Suppressor macrophage treated with lipopolysaccharide for 1 hour (primary cell): Measurements from ENCODE around the gene USH1C.

Experiments
- DNase-seq, 3 donors: peaks; one replicate each; pipeline ENCODE4 v3.0.0-alpha.2; 2020 to 2022

USH1C gene

DNA sequence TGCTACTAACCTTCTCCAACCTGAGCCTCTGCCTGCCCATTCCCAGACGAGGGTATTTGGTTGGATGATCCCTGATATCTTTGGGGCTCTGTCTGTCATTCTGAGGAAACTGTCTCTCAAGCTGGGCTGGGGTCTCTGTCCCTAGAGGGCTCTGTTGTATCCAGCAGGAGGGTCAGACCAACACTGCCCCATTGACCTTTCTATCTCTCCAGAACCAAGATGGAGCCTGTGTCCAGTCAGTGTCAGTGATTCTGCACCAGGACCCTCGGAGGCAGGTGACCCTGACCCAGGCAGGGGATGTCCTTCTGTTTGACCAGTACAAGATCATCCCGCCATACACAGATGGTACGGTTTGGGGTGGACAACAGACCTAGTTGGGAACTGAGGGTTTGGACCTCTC lies 24.7 kb upstream of the USH1C start:
- no peak for DNase-seq

DNA sequence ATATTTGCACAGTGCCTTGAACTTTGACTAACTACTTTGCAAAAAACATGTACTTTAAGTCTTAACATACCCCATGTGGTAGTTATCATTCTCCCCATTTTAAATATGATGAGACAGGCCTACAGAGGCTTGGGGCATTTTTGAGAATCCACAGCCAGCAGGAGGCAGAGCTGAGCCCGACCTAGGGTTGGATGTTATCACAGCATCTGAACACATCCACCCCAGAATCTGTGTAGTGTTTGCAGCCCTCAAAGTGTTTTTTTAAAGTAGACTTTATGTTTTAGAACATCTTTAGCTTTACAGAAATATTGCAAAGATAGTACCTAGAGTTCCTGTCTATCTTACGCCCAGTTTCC lies 20.4 kb upstream of the USH1C start:
- DNase-seq, result peak in 2 of 3 donors; percentile 7 to 12

DNA sequence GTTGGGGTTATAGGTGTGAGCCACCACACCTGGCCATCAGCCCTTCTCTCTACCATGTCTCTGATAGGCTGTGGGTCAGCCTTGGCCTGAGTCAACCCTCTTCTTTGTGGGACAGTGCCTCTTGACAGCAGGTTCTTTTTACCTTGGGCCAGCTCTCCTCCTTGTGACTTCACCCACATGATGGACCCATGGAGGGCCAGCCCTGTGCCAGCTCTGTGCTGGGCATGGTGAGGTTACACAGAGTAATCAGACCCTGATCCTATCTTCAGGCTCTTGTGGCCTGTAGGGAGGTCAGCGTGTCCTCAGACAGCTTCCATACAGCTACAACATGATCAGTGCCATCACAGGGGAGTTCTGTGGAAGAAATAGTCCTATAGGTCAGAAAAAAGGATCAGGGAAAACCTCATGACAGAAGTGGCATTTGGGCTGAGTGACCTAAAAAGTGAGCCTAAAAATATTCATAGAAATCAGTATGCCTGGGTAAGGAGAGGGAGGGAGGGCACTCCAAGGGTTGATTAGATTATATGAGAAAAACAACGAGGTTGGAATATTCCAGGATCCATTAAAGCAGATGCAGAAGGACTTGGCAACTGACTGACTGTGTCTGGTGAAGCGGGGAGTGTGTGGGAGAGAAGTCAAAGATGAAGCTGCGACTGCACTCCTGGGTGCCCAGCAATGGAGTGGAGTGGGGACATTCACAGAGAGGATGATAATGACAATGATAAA lies 19.9 kb upstream of the USH1C start:
- DNase-seq, result no peak

DNA sequence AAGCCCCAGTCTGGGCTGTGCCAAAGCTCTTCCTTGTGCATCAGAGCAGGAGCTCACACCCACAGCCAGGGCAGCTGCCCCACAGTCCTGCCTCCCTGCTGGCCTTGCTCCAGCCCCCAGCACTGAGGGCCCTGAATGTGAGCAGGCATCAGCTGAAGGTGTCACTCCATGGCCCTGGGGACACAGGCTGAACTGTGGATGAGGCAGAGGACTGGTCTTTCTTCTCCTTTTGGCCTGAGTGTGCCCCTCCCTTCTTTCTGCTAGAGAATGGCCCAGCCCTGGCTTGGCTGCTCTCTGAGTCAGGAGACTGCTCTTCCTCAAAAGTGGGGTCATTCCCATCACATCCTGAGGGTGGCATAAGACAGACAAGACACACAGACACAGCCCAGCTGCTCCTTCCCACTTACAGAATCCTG lies 19.0 kb upstream of the USH1C start:
- peak; percentile 57 to 71 (median 66) for DNase-seq

DNA sequence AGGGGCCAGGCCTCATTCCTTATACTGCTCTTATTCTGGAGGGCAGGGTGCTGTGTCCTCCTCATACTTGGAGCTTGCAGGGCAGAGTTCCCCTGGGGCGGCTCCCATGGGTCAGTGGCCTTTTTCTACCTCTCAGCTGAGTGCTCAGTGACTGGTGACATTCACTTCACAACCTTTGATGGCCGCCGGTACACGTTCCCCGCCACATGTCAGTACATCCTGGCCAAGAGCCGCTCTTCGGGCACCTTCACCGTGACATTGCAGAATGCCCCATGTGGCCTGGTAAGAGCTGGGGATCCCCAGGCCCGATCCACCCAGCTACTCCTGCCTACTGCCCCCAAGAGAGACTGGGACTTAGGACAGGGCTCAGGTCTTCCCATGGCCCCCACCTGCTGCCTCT lies 17.3 kb upstream of the USH1C start:
- DNase-seq, result no peak

DNA sequence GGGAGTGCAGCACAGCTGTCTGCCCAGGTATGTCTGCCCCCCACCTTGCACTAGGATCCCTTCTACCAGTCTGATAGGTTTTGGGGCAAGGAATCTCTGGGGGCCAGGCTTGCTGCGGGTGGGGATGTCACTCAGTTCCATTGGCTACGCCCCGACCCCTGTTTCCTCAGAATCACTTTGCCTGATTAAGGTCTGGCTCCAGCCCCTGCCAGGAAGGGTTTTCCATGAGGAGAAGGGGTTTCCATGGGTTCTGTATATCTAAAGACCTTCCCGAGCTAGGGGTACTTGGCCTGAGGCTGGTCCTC lies 16.8 kb upstream of the USH1C start:
- no peak for DNase-seq

DNA sequence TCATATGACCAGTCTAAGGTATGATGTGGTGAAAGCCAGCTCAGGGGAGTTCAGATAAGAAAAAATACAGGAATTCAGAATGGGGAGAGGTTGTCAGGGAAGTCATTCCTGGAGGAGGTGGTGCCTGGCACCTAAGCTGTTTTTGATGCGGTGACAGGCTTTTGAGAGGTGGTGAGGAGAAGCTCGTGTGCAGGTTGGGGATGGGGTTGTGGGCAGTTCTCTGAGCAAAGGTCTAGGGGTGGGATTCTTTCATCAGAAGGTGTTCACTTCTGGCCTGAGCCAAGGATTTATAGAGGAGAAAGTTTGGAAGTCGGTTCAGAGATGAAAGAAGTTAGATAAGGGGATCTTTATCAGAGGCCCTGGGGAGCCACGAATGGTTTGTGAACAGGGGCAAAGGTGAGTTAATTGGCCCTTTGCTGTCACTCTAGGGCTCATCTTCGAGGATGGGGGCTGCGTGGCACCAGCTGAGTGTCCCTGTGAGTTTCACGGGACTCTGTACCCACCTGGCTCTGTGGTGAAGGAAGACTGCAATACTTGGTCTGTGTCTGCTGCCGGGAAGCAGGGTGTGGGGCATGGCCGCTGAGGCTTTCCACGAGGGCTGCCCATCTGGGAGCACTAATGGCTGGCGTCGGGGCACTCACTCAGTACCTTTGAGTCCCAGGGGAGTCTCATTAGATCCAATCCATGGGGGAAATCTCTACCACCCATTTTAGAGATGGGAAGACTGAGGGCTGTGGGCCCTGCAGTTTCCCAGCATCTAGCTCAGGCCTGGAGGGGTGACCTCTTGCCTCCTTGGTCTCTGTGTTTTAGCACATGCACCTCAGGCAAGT lies 16.3 kb upstream of the USH1C start:
- DNase-seq, result no peak

DNA sequence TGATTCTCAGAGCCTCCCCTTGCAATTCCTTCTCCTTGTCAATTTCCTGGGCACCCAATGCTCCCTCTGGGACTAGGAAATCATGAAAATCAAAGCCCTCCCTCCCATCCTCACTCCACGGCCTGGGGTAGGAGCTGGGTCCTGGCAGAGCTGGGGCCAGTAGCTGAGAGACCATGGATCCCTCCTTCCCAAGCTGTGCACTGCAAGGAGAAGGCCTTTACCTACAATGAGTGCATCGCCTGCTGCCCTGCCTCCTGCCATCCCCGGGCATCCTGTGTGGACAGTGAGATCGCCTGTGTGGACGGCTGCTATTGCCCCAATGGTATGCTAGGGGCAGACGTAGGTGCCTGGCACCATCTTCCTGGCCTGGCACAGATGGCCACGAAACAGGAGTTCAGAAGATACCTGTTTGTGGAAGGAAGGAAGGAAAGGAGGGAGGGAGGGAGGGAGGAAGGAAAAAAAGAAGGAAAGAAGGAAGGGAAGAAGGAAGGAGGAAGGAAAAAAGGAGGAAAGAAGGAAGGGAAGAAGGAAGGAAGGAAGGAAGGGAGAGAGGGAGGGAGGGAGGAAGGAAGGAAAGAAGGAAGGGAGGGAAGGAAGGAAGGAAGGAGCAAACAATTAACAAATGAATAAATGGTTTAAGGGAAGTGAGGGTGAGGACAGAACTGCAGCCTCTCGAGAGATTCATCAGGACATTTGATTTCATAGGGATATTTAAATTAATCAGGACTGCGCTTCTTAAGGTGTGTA lies 15.3 kb upstream of the USH1C start:
- no peak for DNase-seq

DNA sequence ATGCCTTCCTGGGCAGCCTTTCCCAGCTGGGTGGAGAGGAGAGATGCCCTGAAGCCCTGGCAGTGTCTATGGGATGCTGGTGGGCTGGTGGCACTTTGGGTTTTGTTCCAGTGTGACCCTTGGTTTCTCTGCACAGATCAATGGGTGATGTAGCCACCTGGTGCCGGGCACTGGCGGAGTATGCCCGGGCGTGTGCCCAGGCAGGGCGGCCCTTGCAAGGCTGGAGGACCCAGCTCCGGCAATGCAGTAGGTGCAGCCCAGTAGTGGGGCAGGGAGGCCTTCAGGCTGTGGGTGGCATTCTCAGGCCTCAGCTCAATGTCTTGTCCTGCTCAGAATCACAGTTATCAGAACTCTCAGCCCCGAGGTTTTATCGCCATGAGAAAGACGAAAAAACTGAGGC lies 14.7 kb upstream of the USH1C start:
- DNase-seq, result no peak

DNA sequence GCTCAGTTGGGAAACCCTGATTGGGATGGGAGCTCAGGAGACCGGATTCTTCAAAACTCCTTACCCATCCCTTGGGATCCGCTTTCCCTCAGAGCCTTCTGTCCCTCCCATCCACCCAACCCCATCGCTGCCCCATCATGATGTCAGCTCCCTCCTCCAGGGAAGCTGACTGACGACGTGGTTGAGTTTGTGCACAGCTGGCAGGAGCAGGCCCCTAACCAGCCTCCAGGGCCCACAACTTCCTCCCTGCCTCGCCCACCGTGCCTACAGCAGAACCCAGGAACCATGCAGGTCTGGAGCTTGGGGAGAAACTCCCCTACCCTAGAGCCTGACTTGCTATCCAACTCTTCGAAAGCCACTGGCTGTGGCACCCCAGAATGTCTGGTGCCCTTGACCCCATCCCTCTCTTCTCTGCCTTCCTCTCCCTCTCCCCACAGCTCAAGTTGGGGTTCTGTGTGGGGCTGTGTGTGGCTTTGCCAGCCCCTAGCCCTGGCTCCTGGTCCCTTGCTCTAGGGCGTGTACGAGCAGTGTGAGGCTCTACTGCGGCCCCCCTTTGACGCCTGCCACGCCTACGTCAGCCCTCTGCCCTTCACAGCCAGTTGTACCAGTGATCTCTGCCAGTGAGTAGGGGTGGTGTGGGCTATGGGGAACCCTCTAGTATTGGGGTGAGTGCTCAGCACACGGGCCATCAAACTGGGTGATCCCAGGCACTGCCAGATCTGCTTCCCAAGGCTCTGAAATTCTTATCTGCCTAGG lies 14.0 kb upstream of the USH1C start:
- DNase-seq, result no peak

DNA sequence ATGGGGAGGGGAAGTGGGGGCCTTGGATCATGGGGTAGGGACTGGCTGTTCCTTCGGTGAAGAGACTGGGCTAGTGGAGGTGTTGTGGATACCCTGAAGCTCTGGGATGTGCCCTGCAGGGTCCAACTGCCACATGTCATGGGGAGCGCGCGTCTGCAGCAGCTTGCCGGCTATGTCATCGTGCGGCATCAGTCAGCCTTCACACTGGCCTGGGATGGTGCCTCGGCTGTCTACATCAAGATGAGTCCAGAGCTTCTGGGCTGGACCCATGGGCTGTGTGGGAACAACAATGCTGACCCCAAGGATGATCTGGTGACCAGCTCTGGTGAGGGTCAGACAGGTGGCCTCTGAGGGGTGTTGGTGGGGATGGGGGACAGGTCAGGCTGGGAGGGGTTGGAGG lies 12.8 kb upstream of the USH1C start:
- no peak for DNase-seq

DNA sequence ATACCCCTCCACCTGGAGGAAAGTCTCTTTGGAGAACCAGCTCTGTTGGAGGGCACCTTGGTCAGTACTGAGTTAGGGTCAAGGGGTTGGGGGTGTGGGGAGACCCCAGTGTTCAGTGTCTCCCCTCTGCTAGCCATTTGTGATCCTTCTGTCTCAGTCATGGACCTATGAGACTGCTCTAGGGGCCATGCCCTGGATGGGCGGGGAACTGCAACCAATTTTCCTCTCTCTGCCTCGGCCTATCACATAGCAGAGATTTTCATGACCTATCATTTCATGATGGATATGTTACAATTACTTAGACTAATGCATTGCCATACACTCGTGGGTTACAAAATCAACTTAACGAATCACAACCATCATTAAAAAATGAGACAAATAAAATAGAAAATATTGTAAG lies 10.3 kb upstream of the USH1C start:
- DNase-seq, result no peak

DNA sequence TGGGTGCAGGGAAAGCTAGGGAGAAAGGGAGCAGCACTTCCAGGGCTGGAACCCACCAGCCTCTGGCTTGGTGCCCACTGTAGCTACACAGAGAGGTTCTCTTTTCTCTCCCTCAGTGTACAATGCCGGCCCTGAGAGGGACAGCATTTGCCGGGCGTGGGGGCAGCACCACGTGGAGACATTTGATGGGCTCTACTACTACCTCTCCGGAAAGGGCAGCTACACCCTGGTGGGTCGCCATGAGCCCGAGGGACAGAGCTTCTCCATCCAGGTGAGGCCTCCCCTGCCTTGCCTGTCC lies 9.0 kb upstream of the USH1C start:
- DNase-seq, result no peak

DNA sequence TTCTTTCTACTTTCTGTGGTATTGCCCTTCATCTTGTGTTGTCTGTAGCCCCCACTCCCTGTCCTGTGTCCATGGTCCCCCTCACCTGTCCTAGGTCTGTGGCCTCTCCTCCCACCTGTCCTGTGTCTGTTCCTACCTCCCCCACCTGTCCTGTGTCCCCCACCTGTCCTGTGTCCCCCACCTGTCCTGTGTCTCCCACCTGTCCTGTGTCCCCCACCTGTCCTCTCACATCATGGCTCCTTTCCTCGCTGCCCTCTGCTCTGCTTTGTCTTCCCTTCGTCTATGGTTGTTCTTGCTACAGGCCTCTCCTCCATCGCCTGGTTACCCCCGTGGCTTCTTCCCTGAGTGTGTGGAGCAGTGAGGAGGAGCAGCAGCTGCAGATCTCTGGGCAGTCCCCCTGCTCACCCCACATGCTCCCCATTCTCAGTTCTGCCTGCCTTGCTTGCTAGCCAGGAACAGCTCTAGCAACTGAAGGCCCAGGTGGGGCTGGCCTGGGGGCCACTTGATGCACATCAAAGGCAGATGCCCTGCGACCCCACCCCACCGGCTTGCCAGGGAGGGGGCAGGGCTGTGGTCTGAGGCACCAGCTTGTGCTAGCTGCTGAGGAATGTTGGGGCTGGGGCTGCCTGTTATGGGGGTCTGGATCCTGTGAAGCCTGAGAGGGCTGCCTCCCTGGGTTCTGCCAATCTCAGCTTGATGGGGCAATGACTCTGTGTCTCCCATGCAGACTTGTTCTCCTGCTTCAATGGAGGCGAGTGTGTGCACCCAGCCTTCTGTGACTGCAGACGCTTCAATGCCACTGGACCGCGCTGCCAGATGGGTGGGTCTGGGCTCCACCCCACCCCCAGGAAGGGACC lies 8.4 kb upstream of the USH1C start:
- DNase-seq, result no peak

DNA sequence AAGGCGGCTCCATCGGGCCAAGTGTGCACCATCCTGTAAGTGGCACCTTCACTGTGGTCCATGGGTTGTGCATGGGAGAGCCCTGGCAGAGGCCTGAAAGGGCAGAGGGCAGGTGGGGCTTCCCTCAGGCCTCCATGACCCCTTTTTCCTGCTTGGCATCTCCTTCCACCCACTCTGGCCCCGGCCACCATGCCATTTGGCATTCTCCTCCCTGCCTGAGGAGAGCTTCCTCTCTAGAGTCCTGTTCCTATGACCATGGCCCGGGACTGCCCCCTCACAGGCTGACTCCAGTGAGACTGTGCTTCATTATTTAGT lies 7.8 kb upstream of the USH1C start:
- DNase-seq, result no peak

DNA sequence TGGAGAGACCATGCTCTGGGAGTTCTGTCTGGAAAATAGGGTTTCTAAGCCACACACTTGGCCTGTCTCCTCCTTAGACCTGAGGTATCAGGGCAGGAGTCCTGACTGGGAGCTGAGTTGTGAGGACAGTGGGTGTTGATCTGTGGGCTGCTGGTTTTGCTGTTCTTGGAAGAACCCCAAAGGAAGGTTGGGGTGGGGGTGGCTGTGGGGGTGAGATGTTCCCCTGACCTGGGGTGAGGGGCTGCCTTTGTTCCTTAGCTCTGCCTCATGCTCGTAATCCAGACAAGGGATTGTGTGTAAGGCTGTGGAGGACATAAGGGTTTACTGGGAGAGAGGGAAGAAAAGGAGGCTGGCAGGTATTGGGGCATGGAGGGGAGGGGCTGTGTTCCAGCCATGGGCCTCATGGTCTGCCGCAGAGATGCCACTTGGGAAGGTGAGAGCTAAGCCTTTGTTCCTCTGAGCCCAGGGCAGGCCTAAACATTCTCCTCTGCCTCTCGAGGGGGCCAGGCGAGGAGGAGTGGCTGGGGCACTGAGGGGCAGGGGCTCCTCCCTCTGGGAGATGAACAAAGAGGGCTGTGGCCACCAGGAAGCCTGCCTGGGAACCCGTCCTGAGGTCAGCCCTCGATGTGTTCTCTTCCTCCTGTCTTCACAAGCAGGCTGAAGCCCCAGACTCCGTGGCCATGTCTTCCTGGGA lies 7.3 kb upstream of the USH1C start:
- no peak for DNase-seq

DNA sequence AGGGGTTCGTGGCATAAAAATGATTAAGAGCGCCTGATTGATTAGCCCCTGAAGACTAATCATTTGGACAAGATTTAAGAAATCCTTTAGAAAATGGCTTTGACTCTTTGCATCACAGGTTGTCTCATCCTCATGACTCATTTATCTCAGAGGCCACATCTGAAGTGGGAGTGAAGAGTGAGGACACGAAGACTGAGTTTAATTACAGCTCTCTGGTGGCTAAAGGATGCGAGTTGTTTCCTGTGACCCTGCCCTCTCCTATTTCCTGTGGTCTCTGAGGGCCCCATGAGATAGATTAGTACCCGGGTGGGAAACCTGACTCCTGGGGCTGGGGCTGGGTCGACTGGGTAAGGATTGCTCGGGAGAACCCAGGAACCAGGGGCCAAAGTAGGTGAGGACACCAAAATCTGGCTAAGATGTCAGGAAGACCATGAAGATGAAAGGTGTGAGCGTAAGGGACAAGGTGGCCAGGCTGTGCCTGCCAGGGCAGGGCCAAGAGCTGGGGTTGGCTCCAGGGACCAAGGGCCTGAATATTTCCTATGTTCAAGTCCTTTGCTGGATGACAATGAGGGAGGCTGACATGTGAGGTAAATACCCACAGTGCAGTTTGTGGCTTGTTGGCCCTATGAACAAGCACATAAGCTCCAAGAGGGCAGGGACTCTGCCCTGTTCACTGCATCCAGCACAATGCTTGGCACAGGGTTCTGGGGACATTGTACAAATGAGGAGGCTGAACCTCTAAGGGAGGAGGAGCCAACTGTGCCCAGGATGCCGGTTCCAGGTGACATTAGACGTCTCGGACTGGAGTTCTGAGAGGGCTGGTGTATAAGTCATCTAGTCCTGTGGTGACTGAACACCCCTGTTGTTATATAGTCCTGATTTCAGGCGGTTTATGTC lies 6.5 kb upstream of the USH1C start:
- peak in 1 of 3 donors; percentile 13 for DNase-seq

DNA sequence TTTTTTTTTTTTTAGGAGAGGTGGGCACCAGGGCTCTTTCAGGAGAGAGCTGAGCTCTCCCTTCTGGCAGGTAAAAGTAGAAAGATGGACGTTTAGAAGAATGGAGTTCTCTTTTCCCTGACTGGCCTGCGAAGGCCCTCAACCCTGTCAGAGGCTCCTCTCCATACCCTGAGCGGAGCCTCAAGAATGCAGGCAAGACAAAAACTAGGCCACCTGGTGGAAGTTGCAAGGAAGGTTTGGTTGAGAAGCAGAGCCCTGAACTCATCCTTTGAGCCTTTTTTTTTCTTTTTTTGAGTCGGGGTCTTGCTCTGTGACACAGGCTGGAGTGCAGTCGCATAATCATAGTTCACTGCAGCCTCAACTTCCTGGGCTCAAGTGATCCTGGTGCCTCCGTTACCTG lies 4.2 kb upstream of the USH1C start:
- no peak for DNase-seq

DNA sequence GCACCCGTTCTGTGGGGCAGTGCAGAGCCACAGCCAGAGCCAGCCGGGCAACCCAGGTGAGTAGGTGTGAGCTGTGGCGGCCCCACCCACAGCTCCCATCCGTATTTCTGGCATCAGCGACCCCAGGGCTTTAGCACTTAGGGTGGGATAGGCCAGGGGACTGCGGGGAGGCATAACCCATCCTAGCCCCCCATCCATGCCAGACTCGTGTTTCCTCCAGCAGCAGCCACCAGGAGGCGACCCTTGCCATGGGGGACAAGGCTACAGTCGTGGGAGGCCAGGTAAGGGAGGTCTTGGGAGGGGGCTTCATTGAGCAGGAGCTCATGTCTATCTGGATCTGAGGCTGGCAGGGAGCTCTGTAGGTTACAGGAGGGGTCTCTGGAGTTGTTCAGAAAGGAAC lies 3.7 kb upstream of the USH1C start:
- DNase-seq, result no peak

DNA sequence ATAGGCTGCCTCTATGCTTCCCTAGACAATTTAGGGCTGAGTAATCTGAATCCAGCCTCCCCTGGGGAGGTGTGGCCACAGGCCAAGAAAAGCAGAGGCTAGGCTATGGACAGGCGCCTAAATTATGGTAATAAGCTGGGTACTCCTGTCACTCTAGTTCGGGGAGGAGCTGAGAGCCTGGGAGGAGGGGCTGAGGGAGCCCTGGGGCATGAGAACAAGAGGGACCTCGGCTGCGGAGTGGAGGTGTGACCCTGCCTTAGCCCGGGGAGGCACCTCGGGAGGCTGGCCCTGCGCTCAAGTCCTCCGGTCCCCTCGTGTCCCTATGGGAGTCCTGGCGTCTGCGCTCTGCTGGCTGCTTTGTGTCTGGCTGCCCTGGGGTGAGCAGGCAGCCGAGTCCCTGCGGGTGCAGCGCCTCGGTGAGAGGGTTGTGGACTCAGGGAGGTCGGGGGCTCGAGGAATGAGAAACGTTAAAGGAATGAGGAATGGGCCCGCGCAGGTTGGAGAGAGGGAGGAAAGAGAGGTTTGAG lies 2.9 kb upstream of the USH1C start, which contains the start of gene OTOG:
TSS of gene OTOG (plus strand) at position 209 of the 527 bp plus-strand sequence. CDS start at position 323, 114 bp downstream.
- no peak for DNase-seq

DNA sequence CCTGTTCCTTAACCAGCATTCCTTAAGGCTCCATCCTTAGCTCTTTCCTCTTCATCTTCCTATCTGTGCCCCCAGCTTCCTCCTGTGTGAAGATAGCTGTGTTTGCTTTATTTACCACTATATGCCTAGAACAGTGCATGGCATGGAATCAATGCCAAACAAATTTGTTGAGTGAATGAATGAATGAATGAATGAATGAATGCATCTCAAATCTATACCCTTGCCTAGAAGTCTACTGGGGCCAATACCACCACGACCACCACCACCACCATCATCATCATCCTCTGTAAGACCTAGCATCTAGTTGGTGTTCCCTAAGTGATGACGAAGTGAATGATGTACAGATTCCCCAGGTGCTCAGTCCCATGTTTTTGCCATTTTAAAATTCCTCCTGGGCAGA lies 2.0 kb upstream of the USH1C start:
- DNase-seq, result no peak
